Islet of Langerhans (tissue), 1 donor: ENCODE results near the gene GNGT2.

Experiments
- FAIRE-seq: peaks from one replicate; lab custom pipeline; 2011; peaks lifted over from hg19 to GRCh38; lab: Jason Lieb, UNC

Gene GNGT2

DNA sequence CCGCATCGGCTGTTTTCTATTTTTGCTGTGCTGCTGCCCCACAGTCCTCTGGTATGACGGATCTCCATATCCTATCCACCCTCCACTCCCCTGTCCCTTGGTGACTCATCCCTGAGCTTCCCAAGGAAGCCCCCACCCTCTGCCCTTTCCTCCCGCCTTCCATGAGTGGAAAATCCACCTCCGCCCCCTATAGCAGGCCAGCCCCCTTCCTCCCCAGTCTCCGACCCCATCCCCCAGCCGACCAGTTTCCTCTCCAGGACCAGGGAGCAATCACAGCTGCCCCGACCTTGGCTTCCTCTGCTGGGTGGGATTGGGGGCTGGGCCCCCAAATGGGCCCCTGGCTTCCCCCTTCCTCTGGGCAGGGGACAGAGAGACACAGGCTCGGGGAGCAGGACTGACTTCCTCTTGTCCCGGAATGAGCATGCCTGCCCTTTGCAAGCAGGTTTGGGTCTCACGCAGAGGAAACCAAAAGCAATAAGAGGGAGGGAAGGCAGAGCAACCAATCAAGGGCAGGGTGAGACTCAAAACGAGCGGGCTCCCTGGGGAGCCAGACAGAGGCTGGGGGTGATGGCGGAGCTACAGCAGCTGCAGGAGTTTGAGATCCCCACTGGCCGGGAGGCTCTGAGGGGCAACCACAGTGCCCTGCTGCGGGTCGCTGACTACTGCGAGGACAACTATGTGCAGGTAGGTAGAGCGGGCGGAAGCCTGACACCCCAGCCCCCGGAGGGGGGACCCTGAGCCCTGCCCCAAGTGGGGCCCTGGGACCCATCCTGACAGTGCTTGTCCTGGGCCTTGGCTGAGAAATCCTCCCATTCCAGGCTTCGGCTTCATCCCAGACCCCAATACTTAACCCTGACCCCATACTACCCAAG is at the start of gene GNGT2, which contains the start of gene ABI3:
GNGT2 (minus strand) TSS at position 417 of the 872 bp plus-strand sequence. CDS start 3,152 bp downstream, outside the sequence.
ABI3 (plus strand) TSS at position 550 of the 872 bp plus-strand sequence; CDS start at position 568, 18 bp downstream.
- no peak for FAIRE-seq

GRCh38 chr17:49259663-49260010 is 49.3 kb upstream of the GNGT2 start:
- FAIRE-seq, result no peak

GRCh38 chr17:49258394-49258793 is 48.0 kb upstream of the GNGT2 start:
- FAIRE-seq, result no peak

DNA sequence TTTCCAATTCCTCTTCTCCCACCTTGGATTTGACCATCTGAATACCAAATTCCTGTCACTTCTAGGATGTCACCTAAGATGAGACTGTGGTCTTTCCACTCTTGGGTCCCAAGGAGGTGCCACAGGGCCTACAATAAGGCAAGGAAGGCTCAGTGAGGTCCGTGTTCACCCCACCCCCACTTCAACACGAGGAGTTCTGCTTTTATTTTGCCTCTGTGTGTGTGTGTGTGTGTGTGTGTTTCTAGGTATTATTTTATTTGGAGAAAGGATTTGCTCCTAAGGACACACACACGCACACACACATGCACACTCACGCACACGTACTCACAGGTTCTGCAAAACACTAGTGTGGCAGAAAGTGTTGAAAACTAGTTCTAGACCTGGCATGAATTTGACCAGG is 44.8 kb upstream of the GNGT2 start:
- no peak for FAIRE-seq

GRCh38 chr17:49254066-49254465 is 43.7 kb upstream of the GNGT2 start:
- no peak for FAIRE-seq

GRCh38 chr17:49252148-49252695 is 41.8 kb upstream of the GNGT2 start:
- FAIRE-seq, result no peak

DNA sequence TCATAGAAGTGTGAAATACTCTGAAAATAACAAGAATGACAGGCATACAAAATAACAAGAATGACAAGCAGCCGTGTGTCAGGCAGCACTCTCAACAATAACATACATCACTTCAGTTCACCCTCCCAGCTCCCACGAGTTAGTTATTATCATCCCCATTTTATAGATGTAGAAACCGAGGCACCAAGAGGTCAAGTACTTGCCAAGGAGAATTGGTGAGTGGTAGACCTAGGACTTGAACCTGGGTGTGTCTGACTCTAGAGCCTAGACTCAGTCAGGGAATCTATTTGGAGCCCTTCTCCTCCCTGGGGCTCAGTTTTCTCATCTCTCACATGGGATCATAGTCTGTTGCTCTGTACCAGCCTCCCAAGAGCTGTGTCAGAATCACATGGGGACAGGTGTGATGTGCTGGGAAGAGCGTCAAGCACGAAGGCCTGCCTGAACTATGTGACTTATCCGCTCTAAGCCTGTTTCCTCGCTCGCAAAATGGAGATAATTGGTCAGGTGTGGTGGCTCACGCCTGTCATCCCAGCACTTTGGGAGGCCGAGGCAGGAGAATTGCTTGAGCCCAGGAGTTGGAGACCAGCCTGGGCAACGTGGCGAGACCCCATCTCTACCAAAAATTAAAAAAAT is 39.6 kb upstream of the GNGT2 start:
- FAIRE-seq, result no peak

DNA sequence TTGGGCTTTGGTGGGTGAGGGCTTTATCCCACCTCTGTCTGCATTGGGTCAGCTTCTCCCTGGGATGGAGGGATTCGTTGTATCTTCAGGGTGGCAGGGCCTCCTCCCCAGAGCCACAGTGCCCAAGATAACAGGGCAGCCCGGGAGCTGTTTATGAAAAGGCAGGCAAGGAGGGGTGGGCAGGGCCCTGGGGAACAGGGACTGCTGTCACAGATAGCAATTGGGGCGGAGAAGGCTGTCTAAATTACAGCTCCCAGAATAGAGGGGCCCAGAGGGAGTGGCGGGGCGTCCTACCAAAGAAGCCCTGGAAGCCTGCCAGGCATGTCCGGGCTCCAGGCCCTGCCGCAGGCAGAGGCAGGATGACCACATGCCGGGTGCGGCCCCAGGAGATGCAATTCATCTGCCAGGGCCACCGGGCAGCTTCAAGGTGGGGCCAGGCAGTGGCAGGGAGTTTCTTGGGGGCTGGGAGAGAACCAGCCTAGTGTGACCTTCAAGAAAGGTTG is 39.0 kb upstream of the GNGT2 start:
- FAIRE-seq, result no peak

GRCh38 chr17:49247944-49248343 is 37.6 kb upstream of the GNGT2 start:
- no peak for FAIRE-seq

- FAIRE-seq, result no peak
Measured at GRCh38 chr17:49244839-49245238, 34.5 kb upstream of the GNGT2 start.

DNA sequence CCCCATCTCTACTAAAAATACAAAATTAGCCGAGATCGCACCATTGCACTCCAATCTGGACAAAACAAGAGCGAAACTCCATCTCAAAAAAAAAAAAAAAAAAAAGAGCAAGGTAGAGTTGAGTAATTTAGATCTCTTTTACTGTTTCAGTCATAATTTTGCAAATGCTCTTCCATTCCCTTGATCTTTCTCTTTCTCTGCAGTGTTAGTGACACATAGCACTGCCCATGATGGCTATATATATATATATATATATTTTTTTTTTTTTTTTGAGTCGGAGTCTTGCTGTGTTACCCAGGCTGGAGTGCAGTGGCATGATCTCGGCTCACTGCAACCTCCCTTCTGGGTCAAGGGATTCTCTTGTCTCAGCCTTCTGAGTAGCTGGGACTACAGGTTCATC is 32.4 kb upstream of the GNGT2 start:
- no peak for FAIRE-seq

GRCh38 chr17:49241692-49242397 is 31.5 kb upstream of the GNGT2 start:
- FAIRE-seq, result no peak

GRCh38 chr17:49241040-49241439 is 30.7 kb upstream of the GNGT2 start:
- FAIRE-seq, result no peak

GRCh38 chr17:49240619-49241018 is 30.2 kb upstream of the GNGT2 start:
- FAIRE-seq, result no peak

DNA sequence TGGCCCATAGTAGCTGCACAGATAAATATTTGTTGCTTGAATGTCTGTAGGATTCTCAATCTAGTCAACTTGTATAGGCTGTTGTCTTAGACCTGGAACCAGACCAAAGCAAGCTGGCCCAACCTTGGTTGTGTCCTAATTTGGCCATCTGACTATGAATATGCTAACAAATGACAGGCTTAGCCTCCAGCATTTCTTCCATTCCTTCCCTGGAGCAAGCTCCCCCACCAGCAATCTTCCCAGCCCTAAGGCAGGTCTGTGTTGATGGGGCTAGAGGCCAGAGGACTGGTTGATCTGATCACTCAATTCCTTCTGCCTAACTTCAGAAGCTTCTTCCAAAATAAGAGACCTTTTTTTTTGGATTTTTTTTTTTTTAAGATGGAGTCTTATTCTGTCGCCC is 29.6 kb upstream of the GNGT2 start:
- no peak for FAIRE-seq

GRCh38 chr17:49235896-49236295 is 25.5 kb upstream of the GNGT2 start:
- FAIRE-seq, result no peak

DNA sequence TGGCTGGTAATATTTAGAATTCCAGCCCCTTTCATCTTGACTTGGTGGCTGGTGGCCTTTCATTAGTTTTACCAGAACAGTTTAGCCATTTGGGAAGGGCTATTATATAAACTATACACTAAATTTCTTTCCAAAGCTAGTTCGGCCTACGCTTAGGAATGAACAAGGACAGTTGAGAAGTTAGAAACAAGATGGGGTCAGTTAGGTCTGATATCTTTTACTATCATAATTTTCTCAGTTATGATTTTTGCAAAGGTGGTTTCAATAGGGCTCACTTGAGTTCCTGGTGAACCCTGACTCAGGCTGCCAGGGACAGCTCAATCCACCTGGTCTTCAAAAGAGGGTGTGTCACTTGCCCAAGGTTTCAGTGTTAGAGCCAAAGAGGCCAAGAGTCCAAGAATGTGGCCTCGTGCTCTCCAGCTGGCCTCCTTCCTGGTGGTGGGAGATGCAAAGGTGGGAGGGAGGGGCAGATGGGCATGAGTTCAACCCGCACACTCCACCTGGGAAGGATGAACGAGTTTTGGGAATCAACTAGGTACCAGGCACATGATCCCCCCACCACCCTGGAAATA is 24.2 kb upstream of the GNGT2 start:
- FAIRE-seq, result no peak

GRCh38 chr17:49231563-49231894 is 21.2 kb upstream of the GNGT2 start:
- FAIRE-seq, result no peak

DNA sequence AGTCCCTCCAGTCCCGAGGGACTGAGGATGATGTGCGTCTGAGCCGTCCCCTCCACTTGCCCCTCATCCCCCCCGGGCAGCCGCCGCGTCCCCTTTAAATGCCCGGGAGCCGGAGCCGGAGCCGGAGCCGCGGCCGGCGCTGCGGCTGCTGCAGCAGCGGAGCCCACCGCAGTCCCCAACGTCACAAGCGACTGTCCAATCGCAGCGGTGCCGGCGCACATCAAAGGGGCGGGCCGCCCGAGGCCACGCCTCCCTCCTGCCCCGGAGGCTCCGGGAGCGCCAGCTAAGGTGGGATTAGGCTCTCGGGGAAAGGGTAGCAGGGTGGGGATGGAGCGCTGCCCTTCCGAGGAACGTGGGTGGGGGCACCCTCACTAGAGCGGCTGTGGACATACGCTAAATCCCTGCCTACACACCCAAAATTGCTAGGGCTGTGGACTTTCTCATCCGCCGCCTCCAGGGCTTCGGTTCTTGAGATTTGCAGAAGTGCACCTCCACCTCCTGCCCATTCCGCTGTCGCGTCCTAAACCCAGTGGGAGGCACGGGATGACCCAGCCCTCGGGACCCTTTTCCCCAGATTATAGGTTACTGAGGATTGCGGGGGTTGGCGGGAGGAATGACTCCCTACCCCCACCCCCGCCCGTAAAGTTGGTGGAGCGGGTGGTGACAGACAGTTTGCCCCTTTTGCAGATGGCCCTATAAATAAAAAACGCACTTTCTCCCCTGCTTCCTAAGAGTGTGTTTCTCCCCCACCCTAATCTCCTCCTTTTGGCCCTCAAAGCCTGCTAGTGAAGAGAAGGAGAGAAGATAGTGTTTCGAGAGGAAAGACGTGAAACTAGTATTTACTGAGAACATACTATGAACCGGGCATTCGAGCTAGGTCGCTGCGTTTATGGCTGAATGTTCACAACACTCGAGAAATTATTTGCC is 20.5 kb upstream of the GNGT2 start, which contains the start of gene PHOSPHO1:
PHOSPHO1 (minus strand) TSS at position 152 of the 927 bp plus-strand sequence. CDS start 4,096 bp downstream, outside the sequence.
- no peak for FAIRE-seq

- FAIRE-seq, result no peak
Measured at GRCh38 chr17:49229805-49230600, 19.6 kb upstream of the GNGT2 start.
